Stimulated activated naive CD8-positive, alpha-beta T cell treated with anti-CD3 and anti-CD28 coated beads, Interleukin-15, amount 100 ng/mL, for 72 hours (primary cell): ENCODE measurements around the gene DCAF5.
A peak's percentile ranks its signal among the peaks of the same experiment; 100 is the strongest.
"Not testable (repeated sequence)": the region's sequence is repeated elsewhere in the genome, so short reads cannot be mapped to it uniquely, and the experiment has no call there.

Source experiments
- ATAC-seq: fragments of 150-1000 bp; cut with Tn5 transposase; 2 replicates; pipeline ENCODE4 v1.10.0; 2021; ENCODE audit warnings: mild to moderate bottlenecking, moderate library complexity
- DNase-seq, 2 donors: peaks; one replicate each; pipeline ENCODE4 v3.0.0; 2021 to 2022
- H3K27ac Mint-ChIP-seq, 2 donors: one replicate each; pipeline ENCODE4 v1.8.0; 2022; ENCODE audit warnings: mild to moderate bottlenecking in 2 of 2, mixed read lengths in 2 of 2, moderate library complexity in 2 of 2
- H3K27me3 Mint-ChIP-seq: one replicate; pipeline ENCODE4 v1.8.0; 2022; ENCODE audit warnings: mixed read lengths
- H3K4me1 Mint-ChIP-seq: one replicate; pipeline ENCODE4 v1.8.0; 2022; ENCODE audit warnings: mild to moderate bottlenecking, mixed read lengths
- H3K4me3 Mint-ChIP-seq, 2 donors: one replicate each; pipeline ENCODE4 v1.8.0; 2022; ENCODE audit warnings: mild to moderate bottlenecking in 2 of 2, mixed read lengths in 2 of 2, moderate library complexity in 1 of 2
- H3K9me3 Mint-ChIP-seq, 2 donors: one replicate each; pipeline ENCODE4 v1.8.0; 2022; ENCODE audit warnings: mixed read lengths in 2 of 2

Gene DCAF5

DNA sequence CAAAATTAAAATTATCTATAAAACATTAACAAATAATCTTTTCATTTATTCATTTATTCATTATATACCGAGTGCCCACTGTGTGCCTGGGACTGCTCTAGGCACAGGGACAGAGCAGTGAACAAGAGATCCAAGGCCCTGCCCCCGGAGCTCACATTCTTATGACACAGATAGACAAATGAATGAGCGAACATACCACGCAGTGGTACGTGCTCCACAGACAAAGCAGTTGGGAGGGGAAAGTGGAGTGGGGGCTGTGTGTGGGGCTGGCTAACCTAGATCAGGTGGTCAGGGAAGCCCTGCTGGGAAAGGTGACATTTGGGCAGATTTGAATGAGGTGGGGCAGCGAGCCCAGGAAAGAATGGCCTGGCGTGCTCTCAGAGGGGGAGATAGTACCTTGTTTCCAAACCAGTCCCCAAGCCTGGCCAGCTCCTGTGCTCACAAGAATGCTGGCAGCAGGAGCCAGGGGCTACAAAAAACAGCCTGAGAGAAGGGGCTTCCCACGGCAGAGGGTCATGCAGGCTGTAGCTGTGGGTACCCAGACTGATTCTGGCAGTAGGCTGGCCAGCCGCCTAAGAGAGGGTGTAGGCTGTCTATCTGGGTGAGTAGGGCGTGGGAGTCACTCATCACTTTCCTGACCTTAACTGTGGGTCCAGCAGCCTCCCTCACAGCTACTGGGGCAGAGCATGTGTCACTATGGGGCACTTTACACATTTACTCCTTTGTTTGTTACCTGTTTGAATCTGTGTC, 116.0 kb downstream of the DCAF5 start:
- Mint-ChIP-seq H3K9me3 (no peaks in the 10 kb centered on the region), H3K4me1 (peaks cover 14% of the 10 kb centered on the region), H3K27ac (no peak overlapping the region), H3K27me3 (peaks cover 59% of the 10 kb centered on the region), H3K4me3 (no peak overlapping the region)
- ATAC-seq (no peak), DNase-seq (no peak)

DNA sequence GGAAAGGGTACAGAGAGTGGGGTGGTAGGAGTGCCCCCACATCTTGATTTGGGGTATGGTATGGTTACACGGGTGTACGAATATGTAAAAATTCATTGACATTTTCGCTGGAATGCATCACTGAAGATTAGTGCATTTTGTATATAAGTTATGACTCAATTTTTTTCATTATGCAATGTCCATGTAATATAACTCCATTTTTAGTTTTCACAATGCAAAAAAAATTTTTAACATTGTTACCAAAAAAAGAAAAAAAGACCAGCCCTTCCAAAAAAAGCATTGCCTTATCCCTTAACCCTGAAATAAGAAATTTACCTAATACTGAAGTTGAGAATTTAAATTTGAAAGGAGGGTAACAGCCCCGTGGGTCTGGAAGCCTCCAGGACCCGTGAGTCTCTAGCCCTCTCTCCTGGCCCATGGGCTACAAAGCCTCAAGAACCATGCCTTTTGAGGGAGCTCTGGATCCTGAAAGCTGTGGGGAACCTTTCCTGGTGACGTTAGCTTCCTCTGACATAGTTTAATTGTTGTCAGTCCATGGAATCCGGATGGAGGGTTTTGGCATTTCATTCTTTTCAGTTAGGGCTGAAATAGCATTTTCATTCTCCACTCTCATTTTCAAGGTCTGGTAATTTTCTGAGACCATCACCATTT, 118.2 kb downstream of the DCAF5 start:
- no peak for DNase-seq

DNA sequence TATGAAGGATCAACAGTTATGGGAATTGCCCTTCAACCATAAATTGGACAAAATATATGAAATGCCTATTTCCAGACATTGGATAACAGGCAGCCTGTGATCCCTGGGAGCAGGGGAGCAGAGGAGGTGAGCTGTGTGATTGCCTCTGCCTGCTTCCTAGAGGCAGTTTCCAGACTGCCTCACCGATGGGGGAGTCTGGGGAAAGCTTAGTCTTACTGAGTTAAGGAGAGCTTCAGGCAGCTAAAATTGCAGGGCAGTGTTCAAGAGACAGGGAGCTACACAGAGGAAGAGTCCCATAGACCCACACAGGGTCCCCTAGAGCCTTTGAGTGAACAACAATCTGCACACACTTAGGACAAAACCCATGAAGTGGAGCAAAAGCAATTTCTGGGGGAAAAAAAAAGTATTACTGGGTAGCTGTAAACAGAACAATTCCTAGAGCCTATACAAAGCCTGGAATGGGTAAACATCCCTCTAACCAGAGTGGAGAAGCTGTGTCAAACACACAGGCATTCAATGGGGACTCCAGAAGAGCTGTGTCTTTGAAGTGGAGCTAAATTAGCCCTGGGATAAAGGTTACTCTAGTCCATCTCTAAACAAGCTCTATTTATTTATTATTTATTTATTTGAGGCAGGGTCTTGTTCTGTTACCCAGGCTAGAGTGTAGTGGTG, 125.5 kb downstream of the DCAF5 start:
- no peak overlapping the region for H3K27ac Mint-ChIP-seq
- no peak for ATAC-seq

More for the DNA sequence above, 118.2 kb downstream of the DCAF5 start:
- Mint-ChIP-seq H3K9me3 (no peaks in the 10 kb centered on the region), H3K27me3 (peaks cover 41% of the 10 kb centered on the region), H3K4me1 (peaks cover 14% of the 10 kb centered on the region), H3K4me3 (no peak overlapping the region), H3K27ac (peak overlapping the region in 1 of 2 donors; percentile 21)
- ATAC-seq: no peak

DNA sequence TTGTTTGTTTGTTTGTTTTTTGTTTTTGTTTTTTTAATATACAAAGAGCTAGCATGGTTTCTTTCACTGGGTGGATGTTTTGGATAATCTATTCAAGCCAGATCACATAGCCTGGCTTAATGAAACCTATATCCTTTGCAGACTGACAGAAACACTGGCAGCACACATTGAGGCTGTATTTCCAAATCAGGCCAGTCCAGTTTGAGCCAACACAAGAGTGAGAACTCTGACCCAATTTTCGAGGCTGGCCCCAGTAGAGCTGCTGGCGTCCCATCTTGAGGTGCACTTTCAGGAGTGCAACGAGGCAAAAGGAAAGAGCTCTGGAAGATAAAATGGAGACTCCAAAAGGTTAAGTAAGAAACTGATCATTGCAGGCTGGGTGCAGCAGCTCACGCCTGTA, 129.9 kb downstream of the DCAF5 start:
- ATAC-seq (no peak), DNase-seq (no peak)
- H3K27me3 Mint-ChIP-seq: no peaks in the 10 kb centered on the region
- no peak overlapping the region for H3K4me3 Mint-ChIP-seq
- no peaks in the 10 kb centered on the region for H3K9me3 Mint-ChIP-seq
- H3K27ac Mint-ChIP-seq: no peak overlapping the region
- H3K4me1 Mint-ChIP-seq: no peaks in the 10 kb centered on the region

More for the DNA sequence above, 125.5 kb downstream of the DCAF5 start:
- no peak for DNase-seq
- Mint-ChIP-seq H3K9me3 (no peaks in the 10 kb centered on the region), H3K4me3 (no peak overlapping the region), H3K27me3 (no peaks in the 10 kb centered on the region), H3K4me1 (no peaks in the 10 kb centered on the region)

DNA sequence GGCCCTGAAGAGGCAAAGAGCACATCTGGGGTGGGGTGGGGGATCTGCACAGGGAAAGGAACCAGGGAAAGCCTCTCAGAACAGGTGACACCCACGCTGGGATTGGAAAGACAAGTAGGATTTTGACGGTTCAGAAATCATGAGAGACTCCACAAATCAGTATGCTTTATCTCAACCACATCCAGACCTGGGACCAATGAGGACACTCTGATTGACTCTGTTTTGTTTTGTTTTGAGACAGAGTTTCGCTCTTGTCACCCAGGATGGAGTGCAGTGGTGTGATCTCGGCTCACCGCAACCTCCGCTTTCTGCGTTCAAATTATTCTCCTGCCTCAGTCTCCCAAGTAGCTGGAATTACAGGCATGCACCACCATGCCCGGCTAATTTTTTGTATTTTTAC, 130.8 kb downstream of the DCAF5 start:
- H3K4me1 Mint-ChIP-seq, H3K9me3 Mint-ChIP-seq, H3K4me3 Mint-ChIP-seq, ATAC-seq, H3K27me3 Mint-ChIP-seq, H3K27ac Mint-ChIP-seq, DNase-seq: not testable (repeated sequence)

DNA sequence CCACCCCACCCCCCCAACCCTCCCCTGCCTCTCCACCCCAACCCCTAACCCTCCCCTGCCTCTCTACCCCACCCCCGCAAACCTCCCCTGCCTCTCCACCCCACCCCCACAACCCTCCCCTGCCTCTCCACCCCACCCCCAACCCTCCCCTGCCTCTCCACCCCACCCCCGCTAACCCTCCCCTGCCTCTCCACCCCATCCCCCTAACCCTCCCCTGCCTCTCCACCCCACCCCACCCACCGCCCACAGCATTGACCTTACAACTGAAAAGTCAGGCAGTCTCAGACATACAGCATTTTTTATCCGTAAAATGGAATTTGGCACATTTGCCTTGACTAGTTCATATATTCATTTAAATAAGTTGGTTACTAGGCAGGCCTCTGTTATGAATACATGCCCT, 135.2 kb downstream of the DCAF5 start:
- no peaks in the 10 kb centered on the region for H3K9me3 Mint-ChIP-seq
- no peak for ATAC-seq
- no peaks in the 10 kb centered on the region for H3K27me3 Mint-ChIP-seq
- H3K4me1 Mint-ChIP-seq: peaks cover 6% of the 10 kb centered on the region
- no peak overlapping the region for H3K4me3 Mint-ChIP-seq
- H3K27ac Mint-ChIP-seq: no peak overlapping the region
- DNase-seq: no peak

DNA sequence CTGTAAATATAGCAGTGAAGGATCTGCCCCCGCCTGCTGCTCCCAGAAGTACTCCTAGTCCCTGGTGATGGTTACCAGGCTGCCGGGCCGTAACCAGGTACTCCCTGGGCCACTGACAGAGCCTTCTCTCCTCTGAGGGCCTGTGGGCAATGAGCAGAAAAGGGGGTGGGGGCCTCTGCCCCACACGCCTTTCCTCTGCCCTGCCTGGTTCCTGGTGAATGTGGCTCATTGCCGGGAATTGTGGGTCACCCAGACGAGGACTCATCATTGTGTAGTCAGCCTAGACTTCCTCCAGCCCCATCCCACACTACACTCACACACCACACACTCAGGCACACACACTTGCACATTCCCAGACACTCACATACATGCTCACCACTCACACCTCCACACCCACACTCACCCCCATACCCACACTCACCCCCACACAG, 138.1 kb downstream of the DCAF5 start:
- ATAC-seq: no peak
- H3K27ac Mint-ChIP-seq: no peak overlapping the region
- H3K27me3 Mint-ChIP-seq: no peaks in the 10 kb centered on the region
- no peak overlapping the region for H3K4me3 Mint-ChIP-seq
- H3K9me3 Mint-ChIP-seq: no peaks in the 10 kb centered on the region
- peaks cover 16% of the 10 kb centered on the region for H3K4me1 Mint-ChIP-seq
- no peak for DNase-seq

DNA sequence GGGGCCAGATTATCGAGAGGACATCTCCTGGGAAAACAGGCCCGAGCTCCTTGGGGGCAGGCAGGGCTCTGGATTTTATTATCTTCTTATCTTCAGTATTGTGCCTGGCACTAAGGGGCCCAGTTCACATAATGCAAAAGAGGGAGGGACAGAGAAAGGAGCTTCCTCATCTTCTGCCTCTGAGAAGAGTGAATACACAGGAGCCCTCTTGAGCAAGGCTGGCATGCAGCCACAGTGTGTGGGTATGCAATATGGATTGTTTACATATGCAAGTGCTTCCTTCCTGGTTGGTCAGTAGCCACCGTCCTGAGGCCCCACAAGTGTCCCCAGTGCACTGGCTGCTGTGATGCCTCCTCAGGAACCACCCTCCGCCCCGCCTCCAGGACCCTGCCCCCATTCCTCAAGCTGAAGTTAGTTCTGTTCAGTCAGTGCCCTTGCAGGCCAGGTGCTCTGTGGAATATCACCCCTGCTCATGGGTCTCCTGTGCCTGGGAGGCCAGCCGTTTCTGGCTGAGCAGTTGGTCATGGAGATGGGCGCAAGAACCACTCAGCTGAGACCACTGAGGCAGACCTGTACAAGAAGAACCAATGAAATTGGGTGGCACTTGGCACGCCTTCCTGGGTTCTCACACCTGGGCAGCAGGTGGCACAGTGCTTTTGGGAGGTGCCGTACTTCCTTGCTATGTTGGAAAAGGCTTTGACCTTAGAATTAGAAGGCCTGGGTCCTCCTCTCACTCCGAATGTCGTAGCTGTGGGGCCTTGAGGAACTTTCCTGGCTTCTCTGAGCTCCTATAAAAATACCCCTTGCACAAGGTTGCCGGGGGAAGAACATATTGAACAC, 138.8 kb downstream of the DCAF5 start:
- ATAC-seq (no peak), DNase-seq (no peak)
- no peaks in the 10 kb centered on the region for H3K9me3 Mint-ChIP-seq
- no peaks in the 10 kb centered on the region for H3K27me3 Mint-ChIP-seq
- no peak overlapping the region for H3K4me3 Mint-ChIP-seq
- peaks cover 16% of the 10 kb centered on the region for H3K4me1 Mint-ChIP-seq
- H3K27ac Mint-ChIP-seq: peak overlapping the region in 1 of 2 donors; percentile 82

DNA sequence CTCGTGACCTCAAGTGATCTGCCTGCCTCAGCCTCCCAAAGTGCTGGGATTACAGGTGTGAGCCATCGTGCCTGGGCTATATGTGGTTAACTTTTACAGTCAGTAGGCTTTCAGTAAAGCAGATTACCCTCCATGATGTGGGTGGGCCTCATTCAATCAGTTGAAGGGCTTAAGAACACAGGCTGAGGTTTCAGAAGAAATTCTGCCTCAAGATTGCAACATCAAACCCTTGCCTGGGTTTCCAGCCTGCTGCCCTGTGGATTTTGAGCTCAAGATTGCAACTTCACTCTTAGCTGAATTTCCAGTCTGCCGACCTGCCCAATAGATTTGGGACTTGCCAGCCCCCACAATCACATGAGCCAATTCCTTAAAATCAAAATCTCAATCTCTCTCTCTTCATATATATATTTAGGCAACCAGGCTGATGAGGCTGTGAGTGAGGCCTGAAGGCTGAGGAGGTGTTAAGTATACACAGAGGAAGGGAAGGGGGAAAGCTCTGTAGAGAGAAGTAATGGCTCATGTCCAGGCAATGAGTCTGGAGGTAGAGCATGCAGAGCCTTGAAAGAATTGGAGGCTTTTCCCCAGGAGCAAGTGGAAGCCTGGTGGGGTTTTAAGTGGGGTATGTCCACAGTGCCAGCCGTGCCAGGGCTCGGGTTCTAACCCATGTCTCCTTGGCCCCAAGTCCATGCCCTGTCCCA, 140.5 kb downstream of the DCAF5 start:
- Mint-ChIP-seq H3K9me3 (no peaks in the 10 kb centered on the region), H3K4me3 (no peak overlapping the region), H3K4me1 (peaks cover 16% of the 10 kb centered on the region), H3K27ac (peak overlapping the region in 1 of 2 donors; percentile 27), H3K27me3 (no peaks in the 10 kb centered on the region)
- DNase-seq: no peak
- no peak for ATAC-seq

DNA sequence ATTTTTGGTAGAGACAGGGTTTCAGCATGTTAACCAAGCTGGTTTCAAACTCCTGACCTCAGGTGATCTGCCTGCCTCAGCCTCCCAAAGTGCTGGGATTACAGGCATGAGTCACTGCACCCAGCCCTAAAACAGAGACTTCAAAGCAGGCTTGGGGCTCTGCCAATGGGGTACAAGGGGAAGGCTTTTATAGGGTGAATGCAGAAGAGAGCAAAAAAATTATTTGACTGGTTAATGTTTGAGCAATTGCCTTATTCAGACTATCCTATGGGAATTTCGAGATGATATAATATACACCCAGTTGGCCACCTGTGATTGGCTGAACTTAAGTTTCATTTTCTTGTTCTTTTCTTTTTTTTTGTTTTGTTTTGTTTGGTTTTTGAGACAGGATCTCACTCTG, 142.3 kb downstream of the DCAF5 start:
- Mint-ChIP-seq H3K4me1 (peaks cover 16% of the 10 kb centered on the region), H3K9me3 (no peaks in the 10 kb centered on the region), H3K27me3 (no peaks in the 10 kb centered on the region), H3K4me3 (no peak overlapping the region), H3K27ac (peak overlapping the region in 1 of 2 donors; percentile 68)
- ATAC-seq (no peak), DNase-seq (no peak)

DNA sequence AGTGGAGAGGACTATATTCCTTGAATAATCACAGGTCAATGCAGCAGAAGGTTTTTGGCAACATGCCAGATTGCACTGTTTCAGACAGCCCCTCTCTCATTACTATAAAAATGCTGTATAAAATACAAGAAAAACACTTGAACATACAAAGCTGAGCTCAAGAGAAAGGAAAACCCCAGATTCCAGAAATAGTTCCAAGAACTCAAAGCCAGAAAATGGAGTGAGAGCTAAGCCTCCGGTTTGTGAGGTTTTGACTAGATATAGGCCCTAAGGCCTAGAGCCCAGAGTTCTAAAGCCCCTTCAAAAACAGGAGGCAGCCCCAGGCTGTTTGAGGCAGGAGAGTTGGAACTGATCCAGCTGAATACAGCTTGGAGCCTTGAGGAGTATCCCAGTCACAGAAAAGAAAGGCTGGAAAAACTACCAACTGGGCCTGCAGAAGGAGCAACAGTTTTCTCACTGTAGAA, 144.5 kb downstream of the DCAF5 start:
- Mint-ChIP-seq H3K27me3 (no peaks in the 10 kb centered on the region), H3K4me1 (peaks cover 10% of the 10 kb centered on the region), H3K27ac (no peak overlapping the region), H3K9me3 (no peaks in the 10 kb centered on the region), H3K4me3 (no peak overlapping the region)
- ATAC-seq (no peak), DNase-seq (no peak)

DNA sequence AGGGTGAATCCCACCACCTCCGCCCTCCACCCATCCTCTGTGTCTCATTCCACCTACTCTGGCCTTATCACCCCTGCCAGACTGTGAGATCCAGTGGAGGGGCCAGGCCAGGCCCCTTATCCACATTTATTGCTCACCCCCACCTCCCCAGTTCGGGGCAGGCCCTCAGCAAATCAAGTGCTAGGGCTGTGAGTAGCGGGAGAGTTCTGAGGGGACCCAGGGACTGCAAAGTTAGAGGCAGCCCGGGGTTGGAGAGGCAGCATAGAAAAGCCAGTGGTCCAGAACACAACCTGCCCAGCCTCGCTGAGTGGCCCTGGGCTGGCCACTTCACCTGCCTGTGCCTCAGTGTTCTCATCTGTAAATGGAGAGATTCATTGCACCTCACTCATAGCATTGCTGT, 146.6 kb downstream of the DCAF5 start:
- Mint-ChIP-seq H3K4me3 (no peak overlapping the region), H3K9me3 (no peaks in the 10 kb centered on the region)

DNA sequence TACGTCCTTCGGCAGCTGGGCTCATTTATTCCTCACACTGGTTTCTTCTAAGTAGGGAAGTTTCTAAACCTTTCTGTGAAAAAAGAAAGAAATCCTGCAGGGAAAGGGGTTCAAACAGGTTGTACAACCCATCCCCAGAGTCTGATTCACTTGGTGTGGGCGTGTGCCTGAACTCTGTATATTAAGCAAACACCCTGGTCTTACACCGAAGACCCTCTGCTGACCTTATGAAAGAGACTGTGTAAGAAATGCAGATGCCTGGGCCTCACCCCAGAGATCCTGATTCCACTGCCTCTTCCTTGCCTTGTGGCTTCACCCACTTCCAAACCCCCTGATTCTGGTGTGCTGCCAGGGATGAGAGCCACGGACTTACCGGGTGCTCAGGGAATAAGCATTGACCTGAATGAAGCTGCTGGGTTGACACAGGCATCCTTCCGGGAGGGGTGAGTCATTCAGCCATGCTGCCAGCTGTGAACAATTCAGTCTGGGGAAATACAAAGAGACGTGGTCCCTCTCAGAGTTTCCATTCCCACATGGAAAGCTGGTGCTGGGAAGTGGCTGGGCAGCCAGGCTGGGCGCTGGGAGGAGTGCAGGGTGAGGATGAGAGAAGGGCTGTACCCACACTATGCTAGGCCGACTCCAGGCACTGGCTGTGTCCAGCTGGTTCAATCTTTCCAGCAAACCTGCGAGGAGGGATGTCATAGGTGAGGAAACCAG, 147.3 kb downstream of the DCAF5 start:
- DNase-seq: no peak
- H3K9me3 Mint-ChIP-seq: no peaks in the 10 kb centered on the region

More for the DNA sequence above, 146.6 kb downstream of the DCAF5 start:
- H3K4me1 Mint-ChIP-seq: peaks cover 10% of the 10 kb centered on the region
- no peak overlapping the region for H3K27ac Mint-ChIP-seq
- ATAC-seq: no peak
- H3K27me3 Mint-ChIP-seq: no peaks in the 10 kb centered on the region
- no peak for DNase-seq

DNA sequence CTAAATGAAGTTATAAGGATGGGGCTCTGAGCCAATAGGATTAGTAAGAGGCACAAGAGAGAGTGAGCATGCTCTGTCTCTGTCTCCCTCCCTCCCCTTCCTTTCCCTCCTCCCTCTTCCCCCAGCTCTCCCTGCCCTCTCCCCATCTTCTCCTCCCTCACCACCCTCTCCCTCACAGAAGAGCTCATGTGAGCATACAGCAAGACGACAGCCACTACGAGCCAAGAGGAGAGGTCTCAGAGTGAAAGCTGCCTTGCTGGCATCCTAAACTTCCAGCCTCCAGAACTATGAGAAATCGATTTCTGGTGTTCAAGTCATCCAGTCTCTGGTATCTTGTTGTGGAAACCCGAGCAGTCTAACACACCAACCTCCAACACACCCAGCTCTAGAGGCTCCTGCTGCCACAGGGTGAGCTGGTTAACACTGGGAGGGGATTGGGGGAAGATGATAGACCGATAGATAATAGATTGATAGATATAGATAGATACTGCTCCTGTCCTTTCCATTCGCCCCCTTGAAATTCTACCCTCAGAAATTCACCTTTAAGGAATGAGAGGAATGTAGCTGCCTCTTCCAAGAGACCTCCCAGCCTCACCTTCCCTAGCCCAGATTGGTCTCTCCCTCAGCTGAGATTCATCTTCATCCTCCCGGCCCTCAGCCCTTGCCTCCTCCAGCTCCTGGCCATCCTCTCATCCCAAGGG, 148.0 kb downstream of the DCAF5 start:
- DNase-seq (no peak), ATAC-seq (no peak)
- Mint-ChIP-seq H3K9me3 (no peaks in the 10 kb centered on the region), H3K4me1 (no peaks in the 10 kb centered on the region), H3K27me3 (no peaks in the 10 kb centered on the region), H3K4me3 (no peak overlapping the region), H3K27ac (no peak overlapping the region)

More for the DNA sequence above, 147.3 kb downstream of the DCAF5 start:
- Mint-ChIP-seq H3K27ac (no peak overlapping the region), H3K4me1 (peaks cover 5% of the 10 kb centered on the region), H3K4me3 (no peak overlapping the region), H3K27me3 (no peaks in the 10 kb centered on the region)
- ATAC-seq: no peak
